K562 (cell line): Measurements from ENCODE around the gene ATAD5. TPM values are rescaled to one million over a fixed set of nuclear protein-coding genes. Genes with fewer than 3 reads are reported as not detected.

Experiments used
- ATAC-seq: fragments of 200-7000 bp; cut with Tn5 transposase; 3 replicates; pipeline ENCODE4 v1.9.1; 2020; ENCODE audit warnings: moderate library complexity
- BruUV-seq: library from RNA; stranded (reverse); fragments of 400-500 nt; replicated peaks from 2 replicates; lab custom pipeline; 2021; lab: Mats Ljungman, UMichigan
- CTCF ChIA-PET: fragments of 300-600 bp; formaldehyde crosslinking; extraction: SDS; loops from one replicate; lab custom pipeline; 2021; ENCODE audit warnings: low intra/inter-chr PET ratio; lab: Yijun Ruan, JAX
- POLR2A ChIA-PET: fragments of 300-600, 350-650 bp; sonication (Branson Sonifier 250); formaldehyde crosslinking; extraction: SDS; loops from one replicate; lab custom pipeline; 2021; ENCODE audit warnings: antibody characterized with exemption, inconsistent platforms; lab: Yijun Ruan, JAX
- DNase-seq, 4 experiments: peaks; one replicate each; pipeline versions ENCODE4 v3.0.0 to v3.0.0-alpha.2; 2011 to 2018; ENCODE audit warnings: low spot score in 3 of 4, mixed read lengths in 3 of 4; ENCODE audit errors: extremely low read depth in 1 of 4
- FAIRE-seq: peaks from 2 replicates; lab custom pipeline; 2011; peaks lifted over from hg19 to GRCh38; lab: Jason Lieb, UNC
- H2AFZ ChIP-seq: 2 replicates; pipeline ENCODE4 v1.6.0; 2011; ENCODE audit warnings: low read depth, low read length, control low read depth, inconsistent platforms
- H3K27ac ChIP-seq: fragments of 200-600 bp; 3 replicates; pipeline ENCODE4 v1.8.0; 2011; ENCODE audit warnings: low read depth, mild to moderate bottlenecking, control low read depth, inconsistent platforms, low read length, moderate library complexity, mixed read lengths; ENCODE audit errors: extremely low read depth
- H3K27me3 ChIP-seq, 2 experiments: fragments of 300-600 bp in 1 of 2; 2 replicates in 1 of 2; 3 replicates in 1 of 2; pipeline versions ENCODE4 v1.6.0 to v1.8.0; 2011; ENCODE audit warnings: inconsistent platforms in 2 of 2, low read length in 2 of 2, mild to moderate bottlenecking in 1 of 2, mixed read lengths in 1 of 2, moderate library complexity in 1 of 2; ENCODE audit not compliant: control insufficient read depth in 2 of 2, insufficient read depth in 2 of 2
- H3K36me3 ChIP-seq: fragments of 300-600 bp; 3 replicates; pipeline ENCODE4 v1.8.0; 2011; ENCODE audit warnings: mild to moderate bottlenecking, low read length, inconsistent platforms; ENCODE audit not compliant: control insufficient read depth, insufficient read depth
- H3K4me1 ChIP-seq, 2 experiments: fragments of 200-600 bp in 1 of 2; replicated peaks in 1 of 2; 2 replicates in 1 of 2; 3 replicates in 1 of 2; pipeline versions ENCODE4 v1.5.1 to v1.8.0; 2011; ENCODE audit warnings: inconsistent platforms in 2 of 2, low read length in 2 of 2, mild to moderate bottlenecking in 1 of 2, mixed read lengths in 1 of 2, moderate library complexity in 1 of 2; ENCODE audit not compliant: control insufficient read depth in 2 of 2, insufficient read depth in 2 of 2
- H3K4me2 ChIP-seq: 2 replicates; pipeline ENCODE4 v1.6.1; 2011; ENCODE audit warnings: low read length, control low read depth, inconsistent platforms, mixed read lengths; ENCODE audit not compliant: insufficient read depth
- H3K4me3 ChIP-seq: fragments of 200-600 bp; sonication (generic), shearing (Covaris generic); 2 replicates; pipeline ENCODE4 v1.5.1; 2016; ENCODE audit warnings: control low read depth, inconsistent platforms
- H3K79me2 ChIP-seq: fragments of 200-600 bp; 3 replicates; pipeline ENCODE4 v1.8.0; 2011; ENCODE audit warnings: low read length, inconsistent platforms; ENCODE audit not compliant: control insufficient read depth, insufficient read depth
- H3K9ac ChIP-seq, 2 experiments: 2 replicates each; pipeline versions ENCODE4 v1.6.0 to v1.6.1; 2011; ENCODE audit warnings: low read depth in 2 of 2, low read length in 2 of 2, control low read depth in 1 of 2, inconsistent platforms in 1 of 2, mild to moderate bottlenecking in 1 of 2, mixed read lengths in 1 of 2; ENCODE audit not compliant: insufficient read depth in 1 of 2
- H3K9me1 ChIP-seq: one replicate; pipeline ENCODE4 v1.6.0; 2011; ENCODE audit warnings: inconsistent platforms, mild to moderate bottlenecking, low read length, moderate library complexity; ENCODE audit not compliant: control insufficient read depth, insufficient read depth
- H3K9me3 ChIP-seq: replicated peaks from 2 replicates; pipeline ENCODE4 v1.5.1; 2011; ENCODE audit warnings: low read depth, low read length, inconsistent platforms; ENCODE audit not compliant: control insufficient read depth, insufficient read depth
- H4K20me1 ChIP-seq: replicated peaks from 2 replicates; pipeline ENCODE4 v1.6.1; 2011; ENCODE audit warnings: low read length, inconsistent platforms, mixed read lengths; ENCODE audit not compliant: control insufficient read depth, insufficient read depth
- CTCF ChIP-seq, 3 experiments: IDR thresholded peaks in 2 of 3; conservative IDR thresholded peaks in 1 of 3; 2 replicates each; pipeline ENCODE4 v1.5.1; 2011 to 2012; ENCODE audit warnings: low read length in 3 of 3, mild to moderate bottlenecking in 3 of 3, control low read depth in 2 of 3, improper control_type of control experiment in 1 of 3, inconsistent platforms in 1 of 3, low read depth in 1 of 3, mixed read lengths in 1 of 3, moderate library complexity in 1 of 3; ENCODE audit not compliant: insufficient read depth in 2 of 3
- SIN3A ChIP-seq, 2 experiments: fragments of 150-350 bp in 1 of 2; IDR thresholded peaks; 2 replicates each; pipeline ENCODE4 v1.6.1; 2011 to 2016; ENCODE audit warnings: borderline replicate concordance in 2 of 2, low read depth in 2 of 2, low read length in 2 of 2, mild to moderate bottlenecking in 2 of 2, moderate library complexity in 2 of 2; ENCODE audit not compliant: control insufficient read depth in 1 of 2
- WGBS: fragments of 100-300 bp; shearing (Covaris generic); methylation state at CpG from one replicate; pipeline ENCODE4 v1.1.6; 2016; ENCODE audit warnings: low coverage, mixed read lengths; ENCODE audit not compliant: insufficient coverage; ENCODE audit errors: missing lambda C conversion rate; 5-methylcytosine and 5-hydroxymethylcytosine counted together
- in situ Hi-C: fragments of 300-500 bp; cut with MboI; formaldehyde crosslinking; loops from 4 replicates; pipeline ENCODE4 v1.15.0; 2018; ENCODE audit warnings: inconsistent platforms, mixed read lengths
- intact Hi-C: fragments of 100-400 bp; cut with micrococcal nuclease; formaldehyde crosslinking; loops from 2 replicates; pipeline ENCODE4 v1.14.2; 2022
- polyA plus RNA-seq, 8 experiments: library from polyadenylated mRNA; depleted of rRNA in 4 of 8; stranded (reverse) in 5 of 8; unstranded in 3 of 8; fragments of >200 nt; fragmentation: Nextera tagmentation in 2 of 8; fragmentation: Illumina TruSeq in 1 of 8; extraction: Ambion mirVana in 2 of 8; extraction: Trizol in 1 of 8; gene quantifications; 2 replicates each; pipeline versions ENCODE4 v1.2.1 to v1.2.3, GENCODE V29; 2011 to 2014; ENCODE audit warnings: inconsistent platforms in 1 of 8, missing spikeins in 1 of 8
- total RNA-seq, 7 experiments: library from RNA; depleted of rRNA in 6 of 7; stranded (reverse); fragments of >200 nt in 6 of 7; fragmentation: Illumina TruSeq in 2 of 7; extraction: Trizol in 2 of 7; gene quantifications; 2 replicates each; pipeline versions ENCODE4 v1.2.1 to v1.2.3, GENCODE V29; 2011 to 2021; ENCODE audit warnings: low replicate concordance in 1 of 7

ATAD5 gene
- total and polyA plus RNA-seq, 9 of the 15 experiments (the other 6 are each of a cell fraction or from before 2014, with no cell fraction given) = 4.6 to 25.6 (median 19.5) TPM

GRCh38 chr17:30924341-30924740, 92.6 kb downstream of the ATAD5 start:
- no peak for FAIRE-seq
- intact Hi-C loops = no loop called here

More at GRCh38 chr17:30924341-30924740, 92.6 kb downstream of the ATAD5 start:
- Histone ChIP-seq H3K4me2 (no peak overlapping the region), H4K20me1 (no peaks in the 10 kb centered on the region; the same call in 1 of the 2 replicates), H3K9ac (no peak overlapping the region), H3K79me2 (no peaks in the 10 kb centered on the region), H3K4me1 (peaks cover 0 to 13% of the 10 kb centered on the region in 2 experiments; a peak in 2 of 5 replicates), H3K9me3 (no peaks in the 10 kb centered on the region), H3K27ac (no peak overlapping the region), H3K4me3 (no peak overlapping the region), H3K27me3 (peaks cover 26 to 56% of the 10 kb centered on the region in 2 experiments; a peak in 4 of 5 replicates), H3K36me3 (no peaks in the 10 kb centered on the region), H3K9me1 (no peaks in the 10 kb centered on the region), H2AFZ (no peak overlapping the region)
- WGBS = 0% methylated on average over 2 of the region's 2 CpGs
- TF ChIP-seq SIN3A (IDR thresholded peaks at IDR 0.05; ENCODE audit: borderline replicate concordance in 2 of 2, control insufficient read depth in 1 of 2, low read depth in 2 of 2, low read length in 2 of 2) (no peak), CTCF (IDR thresholded peaks at IDR 0.05 in 2 of 3, conservative IDR thresholded peaks at IDR 0.05 in 1 of 3; ENCODE audit: insufficient read depth in 2 of 3, low read depth in 1 of 3, low read length in 3 of 3) (0 out of 6 replicates have a peak, but pooled peaks of 1 of the 3 experiments have one; percentile 4)
- DNase-seq (no peak), ATAC-seq (peak; percentile 45)
- ChIA-PET POLR2A (no interaction called here), CTCF (no interaction called here)
- BruUV-seq = no TSS peak
- in situ Hi-C loops = no loop called here
